Measurements from ENCODE around the gene GRIK4. TPM values are rescaled to one million over a fixed set of nuclear protein-coding genes. Genes with fewer than 3 reads are reported as not detected.

The GRIK4 gene
- polyA plus RNA-seq, 1 donor from 2014 or later = 3.4 TPM

- H3K4me3 ChIP-seq (ENCODE audit: low read length) = no peak overlapping the region
- no peaks in the 10 kb centered on the region for H4K20me1 ChIP-seq (ENCODE audit: insufficient read depth)
- no peaks in the 10 kb centered on the region for H3K79me2 ChIP-seq (replicated peaks; ENCODE audit: insufficient read depth, low read length)
- H3K9ac ChIP-seq (ENCODE audit: low read length) = no peak overlapping the region
- no peak overlapping the region for H3K27ac ChIP-seq (ENCODE audit: low read length)
- no peak overlapping the region for H3K4me2 ChIP-seq (ENCODE audit: low read length)
- no peaks in the 10 kb centered on the region for H3F3A ChIP-seq (ENCODE audit: insufficient read depth, low read length, poor library complexity, severe bottlenecking)
- H3K36me3 ChIP-seq (ENCODE audit: insufficient read depth, low read length) = no peaks in the 10 kb centered on the region
- no peaks in the 10 kb centered on the region for H3K27me3 ChIP-seq (ENCODE audit: insufficient read depth, low read depth, low read length)
- H3K9me2 ChIP-seq (ENCODE audit: insufficient read depth, low read length) = no peaks in the 10 kb centered on the region
- H2AFZ ChIP-seq (ENCODE audit: low read depth, low read length) = no peak overlapping the region
- no peak for TF ChIP-seq MXI1 (conservative IDR thresholded peaks at IDR 0.05; ENCODE audit: poor library complexity, severe bottlenecking)
- no peak for TF ChIP-seq CTCF (IDR thresholded peaks at IDR 0.05; ENCODE audit: poor library complexity, severe bottlenecking)
- no peak for TF ChIP-seq EP300 (conservative IDR thresholded peaks at IDR 0.05; ENCODE audit: poor library complexity, severe bottlenecking)
- no peak for TF ChIP-seq RAD21 (conservative IDR thresholded peaks at IDR 0.05)
- no peak for TF ChIP-seq REST (IDR thresholded peaks at IDR 0.05; ENCODE audit: borderline replicate concordance)
- TF ChIP-seq SMC3 (conservative IDR thresholded peaks at IDR 0.05; ENCODE audit: poor library complexity) = no peak
- TF ChIP-seq POLR2AphosphoS5 (IDR thresholded peaks at IDR 0.05) = no peak
- no peak for TF ChIP-seq EZH2 (IDR thresholded peaks at IDR 0.05; ENCODE audit: borderline replicate concordance, insufficient read depth, low read length, poor library complexity, severe bottlenecking)
- no peak for TF ChIP-seq TAF1 (IDR thresholded peaks at IDR 0.05; ENCODE audit: low read depth)
- peaks cover 5% of the 10 kb centered on the region for H3K9me3 ChIP-seq (ENCODE audit: low read length)
Measured at GRCh38 chr11:120707098-120707497, 195.6 kb downstream of the GRIK4 start.

- Histone ChIP-seq H3K79me2 (replicated peaks; ENCODE audit: insufficient read depth, low read length) (no peaks in the 10 kb centered on the region), H3K27ac (ENCODE audit: low read length) (no peak overlapping the region), H3K9me3 (ENCODE audit: low read length) (peaks cover 5% of the 10 kb centered on the region), H2AFZ (ENCODE audit: low read depth, low read length) (no peak overlapping the region), H3K4me2 (ENCODE audit: low read length) (no peak overlapping the region), H3K9ac (ENCODE audit: low read length) (no peak overlapping the region), H4K20me1 (ENCODE audit: insufficient read depth) (no peaks in the 10 kb centered on the region), H3K36me3 (ENCODE audit: insufficient read depth, low read length) (no peaks in the 10 kb centered on the region), H3K4me3 (ENCODE audit: low read length) (no peak overlapping the region), H3K27me3 (ENCODE audit: insufficient read depth, low read depth, low read length) (no peaks in the 10 kb centered on the region), H3K9me2 (ENCODE audit: insufficient read depth, low read length) (no peaks in the 10 kb centered on the region), H3F3A (ENCODE audit: insufficient read depth, low read length, poor library complexity, severe bottlenecking) (no peaks in the 10 kb centered on the region)
- TF ChIP-seq RAD21 (conservative IDR thresholded peaks at IDR 0.05) (no peak), SMC3 (conservative IDR thresholded peaks at IDR 0.05; ENCODE audit: poor library complexity) (no peak), REST (IDR thresholded peaks at IDR 0.05; ENCODE audit: borderline replicate concordance) (no peak), CTCF (IDR thresholded peaks at IDR 0.05; ENCODE audit: poor library complexity, severe bottlenecking) (no peak), MXI1 (conservative IDR thresholded peaks at IDR 0.05; ENCODE audit: poor library complexity, severe bottlenecking) (no peak), EZH2 (IDR thresholded peaks at IDR 0.05; ENCODE audit: borderline replicate concordance, insufficient read depth, low read length, poor library complexity, severe bottlenecking) (no peak), TAF1 (IDR thresholded peaks at IDR 0.05; ENCODE audit: low read depth) (no peak), EP300 (conservative IDR thresholded peaks at IDR 0.05; ENCODE audit: poor library complexity, severe bottlenecking) (no peak), POLR2AphosphoS5 (IDR thresholded peaks at IDR 0.05) (no peak)
Measured at GRCh38 chr11:120707663-120708062, 196.1 kb downstream of the GRIK4 start.

Data from neural cell (in vitro differentiated cells).